Ascending aorta (tissue), 2 donors: ENCODE data around the gene NF1. TPM values are rescaled to one million over a fixed set of nuclear protein-coding genes. Genes with fewer than 3 reads are reported as not detected.
"Not testable (repeated sequence)": the region's sequence is repeated elsewhere in the genome, so short reads cannot be mapped to it uniquely, and the experiment has no call there.

Experiments
- DNase-seq, 2 donors: peaks; one replicate each; pipeline ENCODE4 v3.0.0-alpha.2; 2019; ENCODE audit warnings: low spot score in 2 of 2
- H3K27ac ChIP-seq, 2 donors: fragments of 200-600 bp; sonication (generic); one replicate each; pipeline ENCODE4 v1.5.1; 2016 to 2017; ENCODE audit warnings: mild to moderate bottlenecking in 1 of 2
- H3K27me3 ChIP-seq: fragments of 200-600 bp; sonication (generic); one replicate; pipeline ENCODE4 v1.5.1; 2017
- H3K36me3 ChIP-seq, 2 donors: fragments of 200-600 bp; sonication (generic); one replicate each; pipeline ENCODE4 v1.5.1; 2016
- H3K4me1 ChIP-seq, 2 donors: fragments of 200-600 bp; sonication (generic); one replicate each; pipeline ENCODE4 v1.5.1; 2016 to 2017; ENCODE audit warnings: mild to moderate bottlenecking in 1 of 2
- H3K4me3 ChIP-seq, 2 donors: fragments of 200-600 bp; sonication (generic); one replicate each; pipeline ENCODE4 v1.5.1; 2016 to 2017; ENCODE audit warnings: mild to moderate bottlenecking in 1 of 2
- H3K9me3 ChIP-seq, 2 donors: fragments of 200-600 bp; sonication (generic); one replicate each; pipeline ENCODE4 v1.5.1; 2016
- CTCF ChIP-seq, 3 experiments: fragments of 200-600 bp in 2 of 3; fragments of 450-650 bp in 1 of 3; sonication (generic) in 2 of 3; IDR thresholded peaks; one replicate each; pipeline ENCODE4 v1.5.1; 2016 to 2019; ENCODE audit warnings: antibody characterized with exemption in 3 of 3, mild to moderate bottlenecking in 1 of 3, moderate library complexity in 1 of 3
- intact Hi-C: fragments of 100-400 bp; cut with DNase I; formaldehyde crosslinking; loops from one replicate; pipeline ENCODE4 v1.15.1; 2023
- total RNA-seq: library from RNA; depleted of rRNA; stranded (reverse); fragments of >200 nt; gene quantifications from one replicate; pipeline ENCODE4 v1.1.0, GENCODE V29; 2016

NF1 gene
- total RNA-seq, 1 donor from 2014 or later = 25.0 TPM

DNA sequence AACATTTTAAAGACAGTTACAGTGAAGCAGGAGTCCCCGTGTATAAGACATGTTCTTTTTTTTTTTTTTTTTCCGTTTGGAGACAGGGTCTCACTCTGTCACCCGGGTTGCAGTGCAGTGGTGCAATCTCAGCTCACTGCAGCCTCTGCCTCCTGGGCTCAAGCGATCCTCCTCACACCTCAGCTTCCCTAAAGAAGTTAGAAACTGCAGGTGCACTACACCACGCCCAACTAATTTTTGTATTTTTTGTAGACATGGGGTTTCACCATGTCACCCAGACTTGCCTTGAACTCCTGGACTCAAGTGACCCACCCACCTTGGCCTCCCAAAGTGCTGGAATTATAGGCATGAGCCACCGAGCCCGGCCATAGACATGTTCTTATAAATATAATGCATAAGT is 216.1 kb downstream of the NF1 start:
- no peak overlapping the region for H3K27ac ChIP-seq
- H3K36me3 ChIP-seq = no peaks in the 10 kb centered on the region
- DNase-seq = no peak
- no peak for TF ChIP-seq CTCF (IDR thresholded peaks at IDR 0.05)
- no peaks in the 10 kb centered on the region for H3K4me1 ChIP-seq
- intact Hi-C loops = no loop called here
- H3K9me3 ChIP-seq = no peaks in the 10 kb centered on the region
- H3K4me3 ChIP-seq = peak overlapping the region in 1 of 2 donors; percentile 25
- H3K27me3 ChIP-seq = no peaks in the 10 kb centered on the region

DNA sequence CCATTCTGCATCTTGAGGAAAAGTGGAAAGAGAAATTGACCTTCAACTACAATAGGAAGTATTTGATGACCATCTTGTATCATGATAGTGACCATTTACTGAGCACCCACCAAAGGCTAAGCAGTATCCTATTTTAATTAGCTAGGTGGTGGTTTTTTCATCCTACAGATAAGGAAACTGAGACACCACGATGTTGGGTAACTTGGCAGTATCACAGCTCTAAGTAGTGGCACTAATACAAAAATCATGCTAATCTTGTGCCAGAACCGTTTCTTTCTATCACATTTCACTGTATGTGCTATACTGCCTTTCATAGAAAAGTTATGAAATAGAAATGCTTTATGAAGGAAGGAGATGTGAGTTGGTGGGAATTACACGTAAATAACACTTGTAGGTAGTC is 216.7 kb downstream of the NF1 start:
- intact Hi-C loops = no loop called here
- TF ChIP-seq CTCF (IDR thresholded peaks at IDR 0.05) = no peak
- Histone ChIP-seq H3K4me1 (no peaks in the 10 kb centered on the region), H3K4me3 (peak overlapping the region in 1 of 2 donors; percentile 14), H3K27ac (no peak overlapping the region), H3K9me3 (no peaks in the 10 kb centered on the region), H3K36me3 (no peaks in the 10 kb centered on the region), H3K27me3 (no peaks in the 10 kb centered on the region)
- no peak for DNase-seq

DNA sequence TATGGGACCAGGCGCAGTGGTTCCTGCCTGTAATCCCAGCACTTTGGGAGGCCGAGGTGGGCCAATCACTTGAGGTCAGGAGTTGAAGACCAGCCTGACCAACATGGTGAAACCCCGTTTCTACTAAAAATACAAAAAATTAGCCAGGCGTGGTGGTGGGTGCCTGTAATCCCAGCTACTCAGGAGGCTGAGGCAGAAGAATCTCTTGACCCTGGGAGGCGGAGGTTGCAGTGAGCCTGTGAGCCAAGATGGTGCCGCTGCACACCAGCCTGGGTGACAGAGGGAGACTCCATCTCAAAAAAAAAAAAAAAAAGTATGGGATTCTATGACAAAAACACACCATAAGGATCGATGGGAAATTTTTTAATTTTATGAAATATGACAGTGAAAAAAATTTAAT is 217.4 kb downstream of the NF1 start:
- H3K4me1 ChIP-seq, H3K27ac ChIP-seq, intact Hi-C loops, H3K9me3 ChIP-seq, H3K36me3 ChIP-seq, DNase-seq, H3K27me3 ChIP-seq: not testable (repeated sequence)
- H3K4me3 ChIP-seq = peak overlapping the region in 1 of 2 donors; percentile 14

- H3K27me3 ChIP-seq = no peaks in the 10 kb centered on the region
- no peak for DNase-seq
These were observed 219.4 kb downstream of the NF1 start, which contains the start of gene EVI2B for GRCh38 chr17:31313982-31314781. EVI2B (minus strand) TSS chr17:31314054; CDS start chr17:31305609, 8,445 bp downstream.

GRCh38 chr17:31314782-31315100 is 220.0 kb downstream of the NF1 start:
- H3K4me3 ChIP-seq = no peak overlapping the region
- H3K36me3 ChIP-seq = no peaks in the 10 kb centered on the region
- H3K4me1 ChIP-seq = no peaks in the 10 kb centered on the region
- TF ChIP-seq CTCF (IDR thresholded peaks at IDR 0.05) = no peak
- H3K9me3 ChIP-seq = no peaks in the 10 kb centered on the region
- no peaks in the 10 kb centered on the region for H3K27me3 ChIP-seq
- peak overlapping the region in 1 of 2 donors; percentile 45 for H3K27ac ChIP-seq
- intact Hi-C loops = no loop called here
- DNase-seq = no peak

More at GRCh38 chr17:31313982-31314781, 219.4 kb downstream of the NF1 start, which contains the start of gene EVI2B:
- intact Hi-C loops = no loop called here
- peak within 1 kb of the TSS in 1 of 2 donors; percentile 47 for H3K4me3 ChIP-seq
- TF ChIP-seq CTCF (IDR thresholded peaks at IDR 0.05) = no peak
- no peaks in the 10 kb centered on the region for H3K9me3 ChIP-seq
- H3K27ac ChIP-seq = peak within 1 kb of the TSS in 1 of 2 donors; percentile 45
- no peaks in the 10 kb centered on the region for H3K36me3 ChIP-seq
- H3K4me1 ChIP-seq = no peaks in the 10 kb centered on the region

- no peaks in the 10 kb centered on the region for H3K36me3 ChIP-seq
- peak in 1 of 2 donors; percentile 76 for DNase-seq
- no peaks in the 10 kb centered on the region for H3K9me3 ChIP-seq
- peak overlapping the region; percentile 35 to 64 for H3K27ac ChIP-seq
- H3K4me1 ChIP-seq = no peaks in the 10 kb centered on the region
- no peak for TF ChIP-seq CTCF (IDR thresholded peaks at IDR 0.05)
- no peaks in the 10 kb centered on the region for H3K27me3 ChIP-seq
- intact Hi-C loops = no loop called here
- peak overlapping the region in 1 of 2 donors; percentile 38 for H3K4me3 ChIP-seq
These were observed 223.6 kb downstream of the NF1 start for GRCh38 chr17:31318298-31318801.
